Skeletal muscle cell (primary cell): ENCODE data around the gene PAX5.

ENCODE experiments used
- DNase-seq: peaks from one replicate; pipeline ENCODE4 v3.0.0-alpha.2; 2010; ENCODE audit warnings: low read depth
- H3K4me3 ChIP-seq: 2 replicates; pipeline ENCODE4 v1.5.1; 2011; ENCODE audit warnings: low read depth, mild to moderate bottlenecking, control low read depth, low read length, moderate library complexity

Gene PAX5

DNA sequence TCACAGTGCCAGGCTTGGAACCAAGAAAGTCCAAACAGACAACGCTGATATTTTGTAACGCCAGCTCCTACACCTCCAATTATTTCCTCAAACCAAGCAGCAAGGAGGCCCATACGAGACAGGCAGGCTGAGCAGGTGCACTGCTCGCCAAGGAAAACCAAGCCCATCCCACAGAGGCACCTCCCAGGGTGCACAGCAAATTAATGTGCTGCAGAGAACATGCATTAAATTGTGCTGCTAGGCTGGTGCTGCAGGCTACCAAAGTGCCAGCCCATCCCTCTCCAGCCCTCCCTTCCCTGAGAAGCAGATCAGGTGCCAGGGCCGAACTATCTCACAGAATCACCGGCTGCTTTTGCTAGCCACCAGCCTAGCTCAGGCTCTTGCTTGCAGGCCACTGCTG lies 137.8 kb downstream of the PAX5 start:
- DNase-seq = no peak
- H3K4me3 ChIP-seq = no peak overlapping the region

DNA sequence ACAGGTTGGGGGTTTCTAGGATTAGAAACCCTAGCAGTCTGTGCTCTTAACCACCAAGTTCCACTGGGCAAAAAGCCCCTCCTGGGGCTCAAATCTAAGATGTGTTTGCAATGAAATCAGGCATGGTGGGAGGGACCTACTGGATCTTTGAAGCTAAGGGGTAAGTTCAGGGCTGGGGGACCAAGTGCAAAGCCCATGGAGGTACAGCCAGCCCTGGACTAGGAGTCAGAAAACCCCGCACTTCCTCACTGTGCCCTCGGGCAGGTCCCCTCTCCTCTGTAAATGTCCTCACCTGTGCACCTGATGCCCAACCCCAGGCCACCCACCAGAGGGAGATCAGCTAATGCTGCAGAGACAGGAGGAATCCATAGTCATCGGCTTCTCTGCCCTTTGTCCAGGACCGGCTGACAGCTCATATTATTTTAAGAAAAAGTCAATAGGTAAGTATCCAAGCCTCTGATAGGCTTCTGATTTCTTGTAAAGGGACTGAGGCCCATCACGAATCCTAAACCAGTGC lies 138.3 kb downstream of the PAX5 start:
- no peak for DNase-seq
- H3K4me3 ChIP-seq = no peak overlapping the region

DNA sequence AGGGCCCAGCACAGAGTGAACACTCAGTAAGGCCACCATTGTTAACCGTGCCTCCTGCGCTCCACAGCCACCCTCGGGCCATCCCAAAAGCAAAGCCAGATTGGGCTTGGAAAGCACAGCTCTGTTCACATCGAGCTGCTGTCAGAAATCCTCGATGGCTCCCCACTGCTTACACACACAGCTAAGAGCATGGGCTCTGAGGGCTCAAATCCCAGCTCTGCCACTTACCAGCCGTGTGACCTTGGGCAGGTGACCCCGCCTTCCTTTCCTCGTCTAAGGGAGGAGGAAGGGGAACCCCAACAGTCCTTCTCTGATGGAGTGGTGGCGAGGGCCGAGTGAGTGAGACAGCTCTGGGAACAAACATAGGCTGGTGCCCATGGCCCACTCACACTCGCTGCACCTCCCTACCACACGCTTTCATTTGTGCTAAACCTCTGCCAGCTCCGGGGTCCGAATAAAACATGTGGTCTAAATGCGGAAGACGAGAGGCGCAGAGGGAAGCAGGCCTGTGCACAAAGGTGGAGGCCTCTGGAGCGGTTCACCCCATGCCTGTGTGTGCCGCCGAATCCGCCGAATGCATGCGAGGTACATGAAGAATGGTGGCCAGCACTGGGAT lies 139.3 kb downstream of the PAX5 start:
- no peak for DNase-seq
- no peak overlapping the region for H3K4me3 ChIP-seq

DNA sequence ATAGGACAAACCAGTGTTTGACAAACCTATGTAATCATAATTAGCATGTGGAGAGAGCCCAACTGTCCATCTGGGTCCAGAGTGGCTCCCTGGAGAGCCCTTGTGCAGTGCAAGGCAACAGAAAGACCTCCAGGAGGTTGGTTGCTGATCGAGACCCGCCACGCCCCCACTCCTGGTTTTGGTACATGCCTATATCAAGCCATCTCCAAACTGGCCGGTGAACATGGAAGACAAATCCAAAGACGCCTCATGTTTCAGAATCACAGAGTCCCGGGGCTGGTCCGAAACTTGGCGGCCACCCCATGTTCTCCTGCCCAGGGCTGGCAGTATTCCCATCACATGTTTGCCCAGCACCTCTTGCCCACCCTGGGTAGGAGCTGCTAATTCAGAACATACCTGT lies 140.2 kb downstream of the PAX5 start:
- H3K4me3 ChIP-seq = no peak overlapping the region
- no peak for DNase-seq

DNA sequence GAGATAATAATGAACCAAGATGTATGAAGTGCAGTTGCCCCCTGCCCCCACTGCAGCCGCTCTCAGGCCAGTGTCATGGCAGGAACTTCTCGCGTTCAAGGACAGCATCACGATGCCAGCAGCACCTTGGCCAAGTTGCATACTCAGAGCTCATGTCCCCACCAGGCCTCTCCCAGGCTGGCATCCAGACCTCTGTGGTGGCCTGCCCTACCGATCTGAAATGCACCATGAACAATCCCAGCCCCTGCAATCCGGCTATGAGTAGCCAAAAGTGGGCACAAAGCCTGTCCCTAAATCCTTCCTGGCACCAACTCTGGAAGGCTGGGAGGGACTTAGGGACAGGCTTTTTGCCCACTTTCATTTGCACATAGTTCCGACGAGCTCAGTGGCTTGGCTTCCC lies 140.9 kb downstream of the PAX5 start:
- DNase-seq = no peak
- H3K4me3 ChIP-seq = no peak overlapping the region

DNA sequence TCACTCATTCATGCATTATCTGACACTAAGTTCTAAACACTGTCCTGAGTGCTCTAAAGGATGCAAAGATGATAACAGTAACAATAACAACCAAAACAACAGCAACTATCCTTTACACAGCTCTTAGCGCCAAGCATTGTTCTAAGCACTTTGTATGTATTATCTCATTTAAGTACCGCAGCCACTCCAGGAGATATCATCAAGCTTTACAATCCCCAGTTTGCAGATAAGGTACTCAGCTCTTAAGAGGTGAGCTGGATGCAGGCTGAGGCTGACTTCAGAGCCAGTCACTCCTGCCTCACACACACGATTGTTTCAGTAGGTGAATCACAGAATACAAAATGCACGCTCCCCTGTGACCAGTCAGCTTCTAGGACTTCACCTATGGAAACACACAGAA lies 141.8 kb downstream of the PAX5 start:
- no peak overlapping the region for H3K4me3 ChIP-seq
- DNase-seq = no peak

DNA sequence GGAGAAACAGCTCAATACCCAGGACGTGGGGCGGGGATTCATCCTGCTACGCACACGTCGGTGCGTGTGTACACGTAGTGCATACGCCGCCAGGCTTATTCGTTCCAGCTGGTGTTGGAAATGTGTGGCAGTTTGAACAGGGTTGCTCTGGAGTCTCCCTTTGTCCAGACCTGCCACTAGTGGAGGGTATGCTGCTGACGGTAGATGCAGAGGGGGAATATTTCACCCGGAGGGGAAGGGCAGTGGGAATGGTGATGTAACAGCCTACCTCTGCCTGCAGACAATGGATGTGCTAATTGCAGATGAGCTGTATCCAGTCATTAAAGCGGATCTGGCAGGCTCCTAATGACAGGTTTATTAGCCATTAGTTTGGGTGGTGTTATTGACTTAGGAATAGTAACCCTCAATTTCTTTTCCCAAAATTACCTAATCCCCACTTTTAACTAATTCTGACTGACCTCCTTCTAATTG lies 142.7 kb downstream of the PAX5 start:
- DNase-seq = no peak
- H3K4me3 ChIP-seq = no peak overlapping the region

DNA sequence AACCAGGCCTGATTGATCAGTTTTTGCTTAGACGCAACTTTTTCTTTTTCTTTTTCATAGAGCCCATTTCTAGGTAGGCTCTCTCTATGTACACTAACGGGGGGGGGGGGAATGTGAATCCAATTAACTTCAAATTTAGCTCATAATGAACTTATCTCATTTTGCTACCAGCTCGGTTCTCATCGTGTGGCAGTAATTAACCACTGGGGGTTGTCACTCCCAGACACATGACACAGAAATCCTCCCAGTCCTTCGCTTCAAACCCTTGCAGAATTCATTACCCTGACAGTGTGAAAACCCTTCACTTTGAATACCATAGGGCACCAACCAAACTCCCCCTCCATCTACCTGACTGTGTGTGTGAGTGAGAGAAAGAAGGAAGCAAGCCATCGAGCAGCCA lies 144.2 kb downstream of the PAX5 start:
- no peak for DNase-seq
- H3K4me3 ChIP-seq = no peak overlapping the region

DNA sequence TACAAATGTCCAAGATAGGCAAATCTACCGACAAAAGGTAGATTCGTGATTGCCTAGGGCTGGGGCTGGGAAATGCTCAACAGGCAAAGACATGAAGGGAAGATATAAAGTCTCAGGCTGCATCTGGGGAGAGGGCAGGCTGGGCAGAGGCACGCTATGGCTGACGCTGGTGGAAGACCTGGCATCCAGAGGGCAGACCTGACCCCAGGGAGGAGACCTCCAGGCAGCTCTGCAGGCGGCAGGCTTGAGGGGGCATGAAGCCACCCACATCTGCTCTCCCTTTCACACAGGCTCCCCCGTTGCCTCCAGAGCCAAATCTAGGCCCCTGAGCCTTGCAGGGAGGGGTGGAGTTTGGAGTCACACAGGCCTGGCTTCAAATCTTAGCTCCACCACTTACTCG lies 145.5 kb downstream of the PAX5 start:
- no peak for DNase-seq

DNA sequence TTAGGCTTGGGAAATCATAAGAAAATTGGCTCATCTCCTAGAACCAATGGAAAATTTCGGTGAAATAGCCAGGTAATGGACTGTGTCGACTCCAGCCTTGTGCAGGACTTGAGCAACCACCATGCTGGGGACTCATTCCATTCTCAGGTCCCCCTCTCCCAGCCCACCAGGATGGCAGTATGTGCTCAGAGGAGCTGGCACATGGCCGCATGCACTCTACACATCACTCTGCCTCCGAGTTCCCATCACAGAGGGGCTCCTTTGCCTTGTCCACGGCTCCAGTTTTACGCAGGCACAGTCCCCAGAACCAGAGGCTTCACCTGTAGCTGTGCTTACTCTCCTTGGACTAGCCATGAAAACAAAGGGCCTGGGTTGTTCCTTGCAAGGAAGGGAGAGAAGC lies 149.3 kb downstream of the PAX5 start:
- H3K4me3 ChIP-seq = no peak overlapping the region
- DNase-seq = no peak

More for the DNA sequence above, 145.5 kb downstream of the PAX5 start:
- no peak overlapping the region for H3K4me3 ChIP-seq

DNA sequence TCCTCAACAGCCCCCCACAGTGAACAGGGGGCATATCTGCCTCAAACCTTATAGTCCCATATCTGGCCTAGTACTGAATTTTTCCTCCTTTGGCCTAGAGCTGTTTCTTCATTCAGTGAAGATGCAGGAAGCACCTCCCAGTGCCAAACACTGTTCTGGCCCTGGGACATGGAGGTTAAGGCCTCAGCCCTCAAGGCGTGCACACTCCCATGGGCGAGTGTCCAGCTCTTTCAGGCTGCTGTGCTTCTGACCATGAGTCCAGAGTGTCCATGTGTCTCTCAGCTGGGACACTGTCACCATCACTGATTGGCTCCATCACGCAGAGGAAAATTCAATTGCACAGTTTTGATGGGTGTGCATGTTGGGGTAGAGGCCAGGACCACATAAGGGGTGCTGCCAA lies 151.5 kb downstream of the PAX5 start:
- no peak overlapping the region for H3K4me3 ChIP-seq
- no peak for DNase-seq

DNA sequence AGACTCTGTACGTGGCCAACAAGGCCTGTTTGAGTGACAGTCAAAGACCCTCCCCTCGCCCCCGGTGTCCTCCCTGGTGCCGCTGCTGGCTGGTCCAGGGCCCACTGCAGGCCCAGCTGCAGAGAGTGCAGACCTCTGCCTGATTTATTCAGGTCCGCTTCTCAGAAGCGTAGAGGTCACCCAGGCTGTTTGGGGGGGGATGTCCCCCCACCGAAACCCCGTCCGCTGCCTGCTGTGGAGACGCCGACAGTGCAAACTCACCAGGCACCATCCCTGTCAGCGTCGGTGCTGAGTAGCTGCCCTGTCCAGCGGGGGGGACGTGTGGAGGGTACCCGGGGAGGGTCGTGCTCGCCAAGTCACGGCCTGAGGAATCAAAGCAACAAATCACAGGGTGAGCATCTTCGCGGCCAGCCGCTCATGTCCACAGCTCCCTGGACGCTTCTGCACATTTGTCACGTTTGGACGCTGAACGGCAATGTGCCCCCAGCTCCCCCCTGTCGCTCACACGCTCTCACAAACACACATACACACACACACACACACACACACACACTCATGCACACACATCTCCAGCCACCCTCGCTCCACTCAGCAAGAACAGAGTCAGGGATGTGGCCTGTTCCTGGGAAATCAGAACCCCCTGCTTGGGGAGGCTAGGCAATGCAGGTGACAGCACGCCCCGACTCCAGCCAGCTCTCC lies 152.2 kb downstream of the PAX5 start:
- no peak for DNase-seq
- H3K4me3 ChIP-seq = no peak overlapping the region

DNA sequence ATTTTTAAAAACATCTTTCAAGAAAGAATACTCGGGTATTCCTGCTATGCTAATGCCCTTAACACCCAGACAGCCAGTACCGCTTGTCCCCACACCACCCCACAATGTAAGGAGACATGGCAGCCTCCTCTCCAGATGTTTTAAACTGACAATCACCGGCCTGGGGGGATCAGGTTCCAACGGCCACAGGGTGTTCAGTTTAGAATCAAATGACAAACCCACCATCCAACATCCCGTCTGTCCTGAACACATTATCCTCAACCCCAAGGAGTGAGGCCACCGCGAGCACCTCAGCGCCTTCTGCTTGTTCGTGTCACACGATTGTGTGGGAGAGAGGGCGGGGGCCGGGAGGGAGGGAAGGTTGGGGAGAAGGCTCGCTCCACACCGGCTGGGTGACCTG lies 152.8 kb downstream of the PAX5 start:
- no peak for DNase-seq
- H3K4me3 ChIP-seq = no peak overlapping the region

DNA sequence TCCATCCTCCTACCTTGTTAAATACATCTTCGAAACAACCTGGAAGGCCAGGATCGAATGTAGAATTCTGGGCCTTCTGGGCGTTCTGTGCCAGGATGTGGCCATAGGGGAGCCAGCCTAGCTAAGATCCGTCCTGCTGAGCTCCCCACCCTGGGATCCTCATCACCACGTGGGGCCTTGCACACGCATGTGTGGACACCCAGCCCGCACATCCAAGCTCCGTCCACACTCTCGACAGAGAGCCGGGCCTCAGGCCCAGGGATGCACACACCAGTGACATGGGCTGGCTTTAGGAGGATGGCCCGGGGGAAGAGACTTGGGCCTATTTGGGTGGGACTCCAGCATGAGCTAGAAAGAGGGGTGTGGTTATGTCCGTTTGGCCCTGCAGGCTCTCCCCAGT lies 154.0 kb downstream of the PAX5 start:
- H3K4me3 ChIP-seq = no peak overlapping the region
- no peak for DNase-seq

DNA sequence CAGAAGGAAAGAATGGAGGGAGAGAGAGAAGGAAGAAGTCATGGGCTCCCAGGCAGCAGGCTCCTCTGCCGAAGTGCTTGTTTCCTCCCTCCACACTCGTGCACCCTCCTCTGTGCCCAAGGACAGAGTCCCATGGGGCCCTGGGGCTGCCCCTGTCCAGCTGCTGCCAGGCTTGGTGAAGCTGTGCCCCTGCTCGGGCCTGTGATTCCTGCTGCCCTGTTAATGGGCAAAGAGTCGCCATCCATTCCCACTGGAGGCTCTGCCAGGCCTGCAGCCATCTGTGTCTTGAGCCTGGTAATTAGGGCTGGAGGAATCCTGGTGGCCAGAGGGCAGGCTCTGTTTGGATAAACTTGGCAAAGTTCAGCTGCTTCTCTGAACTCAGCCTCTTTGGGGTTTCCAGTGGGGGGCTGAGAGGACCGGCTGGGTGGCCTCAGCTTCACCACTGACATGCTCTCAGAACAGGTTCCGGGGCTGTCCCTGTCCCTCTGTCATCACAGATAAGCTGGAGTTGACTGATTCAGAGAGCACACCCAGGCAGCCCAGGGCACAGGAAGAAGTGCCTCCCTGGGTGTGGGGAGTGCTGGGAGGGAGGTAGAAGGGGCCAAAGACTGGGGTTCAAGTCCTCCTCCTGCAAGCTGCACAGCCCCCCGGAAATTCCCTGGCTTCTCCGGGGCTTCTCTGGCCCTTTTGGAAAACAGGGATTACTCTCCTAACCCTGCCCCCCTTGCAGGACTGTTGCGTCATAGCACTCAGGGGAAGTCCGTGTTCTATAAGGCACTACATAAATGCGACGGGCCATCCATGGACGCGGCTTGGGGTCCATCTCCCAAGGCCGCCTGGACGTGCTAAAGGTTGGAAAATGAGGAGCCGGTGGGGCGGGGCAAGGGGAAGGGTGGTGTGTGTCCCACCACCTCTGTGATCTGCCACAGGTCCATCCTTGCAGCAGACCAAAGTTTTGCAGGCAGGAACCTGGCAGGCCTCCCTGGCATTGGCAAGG lies 154.8 kb downstream of the PAX5 start:
- DNase-seq = no peak
- H3K4me3 ChIP-seq = no peak overlapping the region

DNA sequence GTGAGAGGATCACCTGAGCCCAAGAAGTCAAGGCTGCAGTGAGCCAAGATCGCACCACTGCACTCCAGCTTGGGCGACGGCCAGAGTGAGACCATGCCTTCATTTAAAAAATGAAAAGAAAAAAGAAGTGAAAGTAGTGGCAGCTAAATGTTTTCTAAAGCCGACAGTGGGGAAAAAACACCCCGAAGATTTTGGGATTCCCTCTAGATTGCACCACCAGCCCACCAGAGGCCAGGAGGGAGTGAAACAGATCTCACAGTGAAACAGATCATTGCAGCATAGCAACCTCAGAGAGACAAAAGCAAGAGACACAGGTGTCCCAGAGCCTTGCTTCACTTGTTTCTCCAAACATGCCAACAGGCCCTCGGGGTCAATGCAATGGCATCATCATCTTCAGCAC lies 156.8 kb downstream of the PAX5 start:
- DNase-seq = no peak
- H3K4me3 ChIP-seq = no peak overlapping the region

DNA sequence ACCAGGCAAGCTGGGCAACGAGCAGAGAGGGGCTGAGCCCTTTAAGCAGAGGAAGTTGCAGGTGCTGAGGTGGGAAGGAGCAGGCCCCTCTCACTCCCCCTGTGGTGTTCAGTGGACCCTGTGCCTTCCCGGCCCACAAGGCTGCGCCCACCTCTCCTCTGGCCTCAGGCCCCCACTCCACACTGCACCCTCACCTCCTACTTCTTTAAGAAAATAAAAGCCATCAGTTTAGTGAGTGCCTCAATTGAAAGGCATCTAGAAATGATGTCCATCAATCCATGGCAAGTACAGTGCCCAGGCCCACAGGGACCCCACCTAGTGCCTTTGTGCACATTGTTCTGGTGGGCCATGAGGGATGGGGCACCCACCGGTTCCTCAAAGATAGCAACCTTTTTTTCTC lies 158.0 kb downstream of the PAX5 start:
- no peak overlapping the region for H3K4me3 ChIP-seq
- no peak for DNase-seq

DNA sequence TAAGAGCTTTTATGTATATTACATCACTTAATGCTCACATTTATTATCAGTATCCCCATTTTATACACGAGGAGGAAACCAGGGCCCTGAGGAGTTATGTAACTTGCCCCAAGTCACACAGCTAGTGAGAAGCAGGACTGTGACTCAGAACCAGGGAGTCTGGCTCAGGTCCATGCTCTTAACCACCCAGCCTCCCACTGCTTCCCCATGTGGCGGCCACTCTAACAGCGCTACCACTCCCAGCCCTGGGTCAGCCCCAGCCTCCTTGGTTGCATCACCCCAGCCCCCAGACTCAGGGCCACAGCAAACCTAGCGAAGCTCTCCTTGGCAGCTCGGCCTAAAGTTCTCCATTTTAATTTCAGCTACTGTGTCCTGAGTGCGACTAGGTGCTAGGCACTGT lies 159.1 kb downstream of the PAX5 start:
- no peak for DNase-seq

DNA sequence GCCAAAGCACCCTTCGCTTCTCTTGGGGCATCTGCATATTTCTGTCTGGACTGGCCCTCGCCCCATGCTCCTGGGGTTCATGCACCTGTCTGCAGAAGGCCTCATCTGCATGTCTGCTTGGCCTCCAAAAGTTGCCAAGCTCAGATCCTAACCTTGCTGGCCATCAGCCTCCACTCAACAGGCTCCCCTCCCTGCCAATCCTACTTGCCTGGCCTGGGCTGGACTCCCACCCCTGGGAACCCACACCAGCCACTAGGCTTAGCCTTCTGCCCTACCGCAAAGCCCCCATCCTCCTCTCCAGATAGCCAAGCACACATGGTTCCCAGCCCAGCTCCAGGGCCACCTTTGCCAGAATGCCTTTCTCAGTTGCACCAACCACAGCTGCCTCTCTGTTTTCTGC lies 159.8 kb downstream of the PAX5 start:
- H3K4me3 ChIP-seq = no peak overlapping the region
- no peak for DNase-seq

More for the DNA sequence above, 159.1 kb downstream of the PAX5 start:
- no peak overlapping the region for H3K4me3 ChIP-seq

DNA sequence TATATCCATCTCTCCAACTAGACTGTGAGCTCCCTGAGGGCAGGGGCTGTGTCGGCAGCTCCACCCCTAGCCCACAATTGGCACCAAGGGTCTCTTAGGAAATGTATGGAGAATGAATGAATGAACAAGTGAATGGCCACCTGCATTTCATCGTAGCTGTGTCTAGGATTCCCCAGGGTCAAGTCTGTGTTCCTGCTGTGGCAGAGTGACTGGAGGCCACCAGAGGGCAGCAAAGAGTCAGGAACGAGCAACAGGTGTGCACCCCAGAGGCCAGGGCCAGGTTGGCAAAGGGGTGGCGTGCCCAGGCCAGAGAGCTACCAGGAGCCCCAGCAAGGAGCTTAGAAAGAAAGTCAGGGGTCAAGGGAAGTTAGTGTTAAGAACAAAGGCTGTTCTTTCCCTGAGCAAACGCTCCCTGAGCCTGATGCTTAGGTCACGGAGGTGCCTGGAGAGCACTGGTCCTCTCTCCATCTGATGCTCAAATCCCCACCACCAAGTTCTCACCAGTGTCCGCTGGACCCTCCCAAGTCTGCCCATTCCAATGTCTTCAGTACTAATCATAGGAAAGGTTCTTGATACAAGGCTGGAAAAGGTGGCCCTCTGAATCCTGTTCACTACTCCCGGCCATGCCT lies 160.7 kb downstream of the PAX5 start:
- H3K4me3 ChIP-seq = no peak overlapping the region
- peak; percentile 8 for DNase-seq
